Putamen (tissue), 1 donor: ENCODE measurements around the gene HCFC1R1.
A peak's percentile ranks its signal among the peaks of the same experiment; 100 is the strongest.

Experiments used
- DNase-seq: peaks from one replicate; pipeline ENCODE4 v3.0.0-alpha.2; 2016; ENCODE audit warnings: low spot score

Gene HCFC1R1

GRCh38 chr16:2976201-2976600, 47.5 kb downstream of the HCFC1R1 start:
- no peak for DNase-seq

DNA sequence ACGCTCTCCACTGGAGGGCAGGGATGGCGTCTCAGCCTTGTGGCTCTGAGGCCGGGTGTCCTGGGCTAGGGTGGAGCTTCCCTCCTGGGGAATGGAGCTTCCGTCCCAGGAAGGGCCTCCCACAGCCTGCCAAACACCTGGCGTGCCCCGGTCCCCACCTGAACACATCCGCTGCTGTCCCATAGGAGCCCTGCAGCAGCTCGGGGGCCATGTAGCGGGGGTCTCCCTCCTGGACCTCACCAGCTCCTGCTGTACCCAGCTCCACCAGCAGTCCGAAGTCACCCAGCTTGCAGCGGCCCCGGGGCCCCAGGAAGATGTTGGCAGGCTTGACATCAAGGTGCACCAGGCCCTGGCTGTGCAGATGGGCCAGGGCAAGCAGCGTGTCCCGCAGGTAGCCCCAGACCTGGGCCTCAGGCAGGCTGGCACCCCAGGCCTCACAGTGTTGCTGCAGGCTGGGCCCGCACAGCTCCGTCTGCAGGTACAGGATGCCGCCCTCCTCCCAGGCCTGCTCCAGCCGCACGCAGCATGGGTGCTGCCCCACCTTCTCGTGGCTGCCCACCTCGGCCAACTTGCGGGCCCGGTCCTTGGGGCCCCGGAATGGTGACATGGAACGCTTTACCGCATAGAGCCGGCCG, 48.5 kb downstream of the HCFC1R1 start:
- DNase-seq = no peak

DNA sequence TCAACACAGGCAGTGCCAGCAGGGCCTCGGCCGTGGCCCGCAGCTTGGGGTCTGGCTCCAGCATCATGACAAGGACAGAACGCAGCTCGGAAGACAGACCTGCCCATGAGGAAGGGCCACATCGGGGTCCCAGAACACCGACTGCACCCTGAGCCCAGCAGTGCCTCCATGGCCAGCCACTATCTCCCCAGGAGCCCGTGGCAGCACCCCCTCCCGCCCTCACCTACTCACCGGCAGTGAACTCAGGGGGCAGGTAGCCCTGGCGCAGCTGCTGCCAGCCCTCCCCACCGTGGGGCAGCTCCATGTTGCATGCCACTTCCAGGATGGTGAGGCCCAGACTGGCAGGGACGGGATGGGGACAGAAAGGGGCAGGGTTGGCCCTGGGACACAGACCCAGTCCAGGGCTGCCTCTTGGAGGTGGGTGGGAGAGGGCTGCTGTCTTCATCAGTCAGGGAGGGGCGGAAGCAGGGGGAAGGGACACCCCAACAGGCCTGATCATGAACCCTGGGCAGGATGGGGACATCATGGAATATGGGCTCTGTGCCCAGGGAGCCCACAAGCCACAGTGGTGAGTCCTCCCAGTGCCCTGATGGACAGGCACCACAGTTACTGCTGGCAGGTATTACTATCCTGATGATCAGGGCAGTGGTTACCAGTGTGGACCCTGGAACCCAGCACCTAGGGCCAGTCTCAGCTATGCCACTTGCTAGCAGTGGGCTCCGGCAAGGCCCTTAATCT, 49.3 kb downstream of the HCFC1R1 start:
- DNase-seq = no peak

DNA sequence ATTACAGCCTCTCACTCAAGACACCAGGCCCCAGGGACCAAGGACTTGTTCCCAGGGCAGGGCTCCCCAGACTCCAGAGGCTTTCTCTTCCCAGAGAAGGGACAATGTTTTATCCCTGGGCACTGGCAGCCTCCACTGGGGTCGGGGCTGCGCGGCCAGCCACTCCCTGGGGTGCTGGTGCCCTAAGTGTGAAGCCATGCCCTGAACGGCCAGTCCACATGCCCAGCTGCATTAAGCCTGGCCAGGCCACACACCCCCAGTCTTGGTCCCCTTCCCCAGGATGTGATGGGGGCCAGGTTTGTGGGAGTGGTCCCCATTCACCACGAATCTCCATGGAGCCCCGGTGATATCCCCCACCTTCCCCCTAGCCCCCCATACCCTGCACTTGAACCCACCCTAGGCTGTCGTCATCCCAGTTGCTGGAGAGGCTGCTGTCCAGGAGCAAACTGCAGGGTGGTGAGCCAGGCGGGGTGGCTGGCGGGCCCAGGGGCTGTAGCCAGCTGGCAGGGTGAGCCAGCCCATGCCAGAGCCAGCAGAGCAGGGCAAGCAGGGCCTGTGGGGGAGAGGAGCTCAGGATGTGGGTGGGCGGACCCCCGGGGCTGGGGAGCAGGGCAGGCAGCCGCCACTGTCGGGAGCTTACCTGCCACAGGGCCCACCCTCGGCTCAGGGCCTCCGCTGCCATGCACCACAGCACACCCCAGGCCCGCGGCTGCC, 50.0 kb downstream of the HCFC1R1 start:
- no peak for DNase-seq

GRCh38 chr16:2973093-2973492, 50.6 kb downstream of the HCFC1R1 start:
- peak; percentile 63 for DNase-seq
